Skeletal muscle tissue (tissue), 4 donors: ENCODE data around the gene GRM8. TPM values are rescaled to one million over a fixed set of nuclear protein-coding genes. Genes with fewer than 3 reads are reported as not detected.

ENCODE experiments used
- H3K27ac ChIP-seq: one replicate; pipeline ENCODE4 v1.7.0; 2013; ENCODE audit warnings: mild to moderate bottlenecking, low read depth, low read length, inconsistent platforms
- H3K27me3 ChIP-seq, 3 donors: one replicate each; pipeline ENCODE4 v1.7.0; 2013; ENCODE audit warnings: low read length in 3 of 3; ENCODE audit not compliant: control insufficient read depth in 3 of 3, insufficient read depth in 3 of 3
- H3K36me3 ChIP-seq, 3 donors: one replicate each; pipeline ENCODE4 v1.7.0; 2013; ENCODE audit warnings: low read length in 3 of 3; ENCODE audit not compliant: control insufficient read depth in 3 of 3, insufficient read depth in 3 of 3
- H3K4me1 ChIP-seq, 3 donors: one replicate each; pipeline ENCODE4 v1.7.0; 2013; ENCODE audit warnings: low read length in 3 of 3, mild to moderate bottlenecking in 3 of 3; ENCODE audit not compliant: control insufficient read depth in 3 of 3, insufficient read depth in 3 of 3
- H3K4me3 ChIP-seq, 3 donors: one replicate each; pipeline ENCODE4 v1.7.0; 2013; ENCODE audit warnings: low read length in 3 of 3
- H3K9ac ChIP-seq, 3 donors: one replicate each; pipeline ENCODE4 v1.7.0; 2013; ENCODE audit warnings: low read length in 3 of 3, mild to moderate bottlenecking in 3 of 3, moderate library complexity in 2 of 3, low read depth in 1 of 3
- H3K9me3 ChIP-seq, 3 donors: one replicate each; pipeline ENCODE4 v1.7.0; 2013; ENCODE audit warnings: low read length in 3 of 3; ENCODE audit not compliant: control insufficient read depth in 3 of 3
- total RNA-seq: library from RNA; depleted of rRNA; stranded (reverse); fragments of >200 nt; gene quantifications from one replicate; pipeline ENCODE4 v1.2.3, GENCODE V29; 2014
- donor health status: Osteomylitis.

Gene GRM8
- total RNA-seq, 1 donor from 2014 or later: not detected

GRCh38 chr7:126790763-126791162 is 462.0 kb downstream of the GRM8 start:
- Histone ChIP-seq H3K27ac (no peak overlapping the region), H3K9me3 (no peaks in the 10 kb centered on the region), H3K27me3 (no peaks in the 10 kb centered on the region), H3K36me3 (no peaks in the 10 kb centered on the region), H3K4me1 (no peaks in the 10 kb centered on the region), H3K4me3 (no peak overlapping the region), H3K9ac (no peak overlapping the region)

GRCh38 chr7:126783613-126784012 is 469.1 kb downstream of the GRM8 start:
- H3K9ac ChIP-seq: no peak overlapping the region
- H3K9me3 ChIP-seq: no peaks in the 10 kb centered on the region
- no peaks in the 10 kb centered on the region for H3K4me1 ChIP-seq
- H3K27me3 ChIP-seq: no peaks in the 10 kb centered on the region
- no peak overlapping the region for H3K4me3 ChIP-seq
- no peak overlapping the region for H3K27ac ChIP-seq
- no peaks in the 10 kb centered on the region for H3K36me3 ChIP-seq

- no peaks in the 10 kb centered on the region for H3K27me3 ChIP-seq
- no peaks in the 10 kb centered on the region for H3K4me1 ChIP-seq
- H3K27ac ChIP-seq: no peak overlapping the region
- H3K9me3 ChIP-seq: no peaks in the 10 kb centered on the region
- H3K9ac ChIP-seq: no peak overlapping the region
- no peak overlapping the region for H3K4me3 ChIP-seq
- H3K36me3 ChIP-seq: no peaks in the 10 kb centered on the region
Observed at GRCh38 chr7:126780993-126781392, 471.7 kb downstream of the GRM8 start.

- Histone ChIP-seq H3K27ac (no peak overlapping the region), H3K4me1 (no peaks in the 10 kb centered on the region), H3K9ac (no peak overlapping the region), H3K4me3 (no peak overlapping the region), H3K36me3 (no peaks in the 10 kb centered on the region), H3K27me3 (no peaks in the 10 kb centered on the region), H3K9me3 (no peaks in the 10 kb centered on the region)
Observed at GRCh38 chr7:126778101-126778500, 474.6 kb downstream of the GRM8 start.

GRCh38 chr7:126776498-126776897 is 476.2 kb downstream of the GRM8 start:
- H3K36me3 ChIP-seq: no peaks in the 10 kb centered on the region
- no peak overlapping the region for H3K9ac ChIP-seq
- no peak overlapping the region for H3K4me3 ChIP-seq
- no peaks in the 10 kb centered on the region for H3K4me1 ChIP-seq
- H3K27me3 ChIP-seq: no peaks in the 10 kb centered on the region
- H3K27ac ChIP-seq: no peak overlapping the region
- no peaks in the 10 kb centered on the region for H3K9me3 ChIP-seq

GRCh38 chr7:126774077-126774476 is 478.7 kb downstream of the GRM8 start:
- H3K9ac ChIP-seq: no peak overlapping the region
- H3K27ac ChIP-seq: no peak overlapping the region
- H3K27me3 ChIP-seq: no peaks in the 10 kb centered on the region

GRCh38 chr7:126768836-126769235 is 483.9 kb downstream of the GRM8 start:
- Histone ChIP-seq H3K36me3 (no peaks in the 10 kb centered on the region), H3K4me3 (no peak overlapping the region), H3K9ac (no peak overlapping the region), H3K9me3 (no peaks in the 10 kb centered on the region), H3K4me1 (no peaks in the 10 kb centered on the region), H3K27me3 (no peaks in the 10 kb centered on the region), H3K27ac (no peak overlapping the region)

More at GRCh38 chr7:126774077-126774476, 478.7 kb downstream of the GRM8 start:
- Histone ChIP-seq H3K9me3 (no peaks in the 10 kb centered on the region), H3K4me1 (no peaks in the 10 kb centered on the region), H3K4me3 (no peak overlapping the region), H3K36me3 (no peaks in the 10 kb centered on the region)

- Histone ChIP-seq H3K4me3 (no peak overlapping the region), H3K9ac (no peak overlapping the region), H3K27ac (no peak overlapping the region), H3K27me3 (no peaks in the 10 kb centered on the region), H3K9me3 (no peaks in the 10 kb centered on the region), H3K36me3 (no peaks in the 10 kb centered on the region), H3K4me1 (no peaks in the 10 kb centered on the region)
Observed at GRCh38 chr7:126760914-126761577, 491.7 kb downstream of the GRM8 start.

GRCh38 chr7:126755381-126755780 is 497.4 kb downstream of the GRM8 start:
- H3K27ac ChIP-seq: no peak overlapping the region
- no peaks in the 10 kb centered on the region for H3K9me3 ChIP-seq
- no peak overlapping the region for H3K9ac ChIP-seq
- no peaks in the 10 kb centered on the region for H3K4me1 ChIP-seq
- no peaks in the 10 kb centered on the region for H3K36me3 ChIP-seq
- H3K27me3 ChIP-seq: no peaks in the 10 kb centered on the region
- no peak overlapping the region for H3K4me3 ChIP-seq

- H3K27me3 ChIP-seq: no peaks in the 10 kb centered on the region
Observed at GRCh38 chr7:126750207-126750911, 502.4 kb downstream of the GRM8 start.

More at GRCh38 chr7:126750207-126750911, 502.4 kb downstream of the GRM8 start:
- no peak overlapping the region for H3K4me3 ChIP-seq
- no peak overlapping the region for H3K27ac ChIP-seq
- H3K9ac ChIP-seq: no peak overlapping the region
- H3K9me3 ChIP-seq: no peaks in the 10 kb centered on the region
- H3K4me1 ChIP-seq: no peaks in the 10 kb centered on the region
- no peaks in the 10 kb centered on the region for H3K36me3 ChIP-seq
